HG03432 (cell line): ENCODE results near the gene ACVR2A.

Experiments used
- ATAC-seq: cut with Tn5 transposase; IDR thresholded peaks from one replicate; pipeline ENCODE4 v1.9.1; 2021; ENCODE audit warnings: mild to moderate bottlenecking, moderate library complexity; ENCODE audit not compliant: unreplicated experiment

Gene ACVR2A

DNA sequence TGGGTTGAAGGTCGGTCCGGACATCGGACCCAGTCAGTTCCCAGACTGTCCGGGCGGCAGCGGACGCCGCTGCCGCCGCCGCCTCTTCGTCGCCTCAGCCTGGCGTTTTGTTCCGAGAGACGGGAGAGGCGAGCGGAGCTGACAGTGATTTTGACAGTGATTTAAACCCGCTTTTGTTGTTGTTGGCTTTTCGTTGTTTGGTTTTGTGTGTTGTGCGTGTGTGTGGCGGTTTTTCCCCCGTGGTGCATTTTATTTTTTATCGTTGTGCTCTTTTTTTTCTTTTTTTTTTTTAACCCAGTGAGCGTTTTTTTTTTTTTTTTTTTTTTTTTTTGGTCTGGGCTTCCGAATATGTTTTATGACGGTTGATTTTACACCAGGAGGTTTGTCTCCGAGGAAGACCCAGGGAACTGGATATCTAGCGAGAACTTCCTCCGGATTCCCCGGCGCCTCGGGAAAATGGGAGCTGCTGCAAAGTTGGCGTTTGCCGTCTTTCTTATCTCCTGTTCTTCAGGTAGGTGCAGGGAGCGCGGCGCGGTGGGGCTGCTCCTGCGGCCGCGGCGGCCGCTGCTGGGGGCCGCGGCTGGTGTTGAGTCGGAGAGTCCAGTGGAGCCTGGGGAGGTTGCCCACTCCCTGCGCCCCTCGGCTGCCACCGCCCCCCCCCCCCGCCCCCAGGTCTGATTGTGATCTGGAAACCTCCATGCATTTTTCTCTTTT lies at the start of gene ACVR2A:
ACVR2A (plus strand) TSS at position 333 of the 714 bp plus-strand sequence; CDS start at position 457, 124 bp downstream.
- ATAC-seq, result peak; percentile 39

DNA sequence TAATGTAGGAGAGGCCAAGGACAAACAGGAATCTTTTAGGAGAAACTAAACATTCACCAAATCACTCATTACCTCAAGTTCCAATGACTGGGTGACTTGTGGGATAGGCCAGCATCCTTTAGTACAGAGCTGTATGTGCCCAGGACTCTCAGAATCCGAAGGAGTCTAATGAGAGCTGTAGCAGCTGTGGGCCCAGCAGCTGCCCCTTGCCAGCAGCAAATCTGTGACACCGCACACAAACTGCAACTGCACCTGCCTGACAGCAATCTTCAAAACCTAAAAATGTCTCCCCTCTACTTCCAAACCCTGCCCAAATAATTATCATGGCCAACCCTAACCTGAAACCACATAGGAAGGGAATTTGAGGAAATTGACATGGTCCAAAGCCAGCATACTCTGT lies 44.5 kb upstream of the ACVR2A start:
- ATAC-seq, result no peak

GRCh38 chr2:147806846-147807245 lies 38.0 kb upstream of the ACVR2A start:
- no peak for ATAC-seq

DNA sequence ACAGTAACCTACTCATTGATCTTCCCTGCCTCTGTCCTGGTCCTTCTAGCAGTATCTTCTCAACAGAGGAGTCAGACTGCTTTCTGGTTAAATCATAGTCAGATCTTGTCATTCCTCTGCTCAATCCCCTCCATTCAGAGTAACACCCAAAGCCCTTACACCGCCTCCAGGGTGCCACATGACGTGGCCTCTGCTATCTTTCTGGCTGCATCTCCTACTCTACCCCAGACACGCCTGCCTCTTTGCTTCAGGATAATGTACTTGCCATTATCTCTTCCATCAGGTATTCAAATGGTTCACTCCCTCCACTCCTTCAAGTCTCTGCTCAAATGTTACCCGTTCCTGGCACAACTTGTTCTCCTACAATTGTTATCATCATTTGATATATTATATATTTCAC lies 36.3 kb upstream of the ACVR2A start:
- no peak for ATAC-seq

DNA sequence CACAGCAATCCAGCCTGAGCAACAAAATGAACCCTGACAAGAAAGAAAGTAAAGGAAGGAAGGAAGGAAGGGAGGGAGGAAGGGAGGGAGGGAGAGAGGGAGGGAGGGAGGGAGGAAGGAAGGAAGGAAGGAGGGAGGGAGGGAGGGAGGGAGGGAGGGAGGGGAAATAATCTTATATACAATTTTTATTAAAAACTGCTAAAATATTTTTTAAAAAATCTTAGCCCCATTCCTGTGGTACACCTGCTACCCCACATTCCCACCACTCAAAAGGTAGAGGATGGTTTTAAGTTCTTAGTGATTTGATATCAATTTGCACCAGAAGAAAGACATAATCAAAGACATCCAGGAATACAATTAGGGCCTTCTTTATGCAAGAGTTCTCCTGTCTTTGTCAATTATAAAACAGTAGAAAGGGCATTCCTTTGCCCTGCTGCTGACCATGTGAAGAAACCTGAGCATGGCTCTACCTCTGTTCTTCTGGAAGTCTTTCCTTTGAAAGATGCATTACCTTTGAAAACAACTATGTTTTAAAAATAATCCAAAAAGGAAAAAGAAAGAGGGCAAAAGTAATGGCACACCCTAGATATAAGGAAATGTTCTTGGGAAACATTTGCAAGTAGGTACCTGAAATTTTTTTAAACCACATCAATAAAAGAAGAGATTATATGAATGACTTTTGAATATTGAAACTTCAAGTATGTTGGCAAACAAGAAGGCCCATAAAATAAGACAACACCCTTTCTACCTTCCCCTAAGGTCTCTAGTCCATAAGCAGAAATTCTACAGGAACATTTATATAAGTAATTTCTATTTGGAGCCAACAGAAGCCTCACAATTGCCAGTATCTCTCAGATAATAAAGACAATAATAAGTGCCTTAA lies 33.7 kb upstream of the ACVR2A start:
- ATAC-seq, result no peak

DNA sequence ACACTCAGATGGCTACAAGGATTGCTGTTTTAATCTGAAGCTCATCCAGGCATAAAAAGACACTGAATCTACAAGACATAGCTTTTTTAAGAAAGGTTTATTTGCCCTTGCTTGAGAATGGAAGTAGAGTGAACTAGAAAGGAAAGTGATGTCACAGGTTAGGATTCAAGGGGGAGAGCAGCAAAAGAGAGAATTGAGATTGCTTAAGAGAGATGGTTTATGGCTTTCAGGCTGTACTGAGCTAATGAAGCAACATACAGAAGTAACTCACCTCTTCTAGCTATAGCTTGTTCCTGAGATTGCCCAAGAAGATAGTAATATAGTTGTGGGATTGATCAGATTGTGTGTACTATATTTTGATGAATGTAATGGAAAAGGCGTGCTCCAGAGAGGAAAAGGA lies 26.1 kb upstream of the ACVR2A start:
- no peak for ATAC-seq

DNA sequence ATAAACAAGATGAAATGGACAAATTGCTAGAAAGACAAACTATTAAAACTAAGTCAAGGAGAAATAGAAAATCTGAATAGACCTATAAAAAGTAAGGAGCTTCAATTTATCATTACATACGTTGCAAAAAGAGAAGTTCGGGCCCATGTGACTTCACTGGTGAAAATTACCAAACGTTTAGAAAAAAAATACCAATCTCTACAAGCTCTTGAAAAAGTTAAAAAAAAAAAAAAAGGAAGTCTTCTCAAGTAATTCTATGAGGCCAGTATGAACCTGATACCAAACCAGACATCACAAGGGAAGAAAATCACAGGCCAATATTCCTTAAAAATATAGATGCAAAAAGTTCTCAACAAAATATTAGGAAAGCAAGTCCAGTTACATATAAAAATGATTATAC lies 20.2 kb upstream of the ACVR2A start:
- ATAC-seq, result no peak

DNA sequence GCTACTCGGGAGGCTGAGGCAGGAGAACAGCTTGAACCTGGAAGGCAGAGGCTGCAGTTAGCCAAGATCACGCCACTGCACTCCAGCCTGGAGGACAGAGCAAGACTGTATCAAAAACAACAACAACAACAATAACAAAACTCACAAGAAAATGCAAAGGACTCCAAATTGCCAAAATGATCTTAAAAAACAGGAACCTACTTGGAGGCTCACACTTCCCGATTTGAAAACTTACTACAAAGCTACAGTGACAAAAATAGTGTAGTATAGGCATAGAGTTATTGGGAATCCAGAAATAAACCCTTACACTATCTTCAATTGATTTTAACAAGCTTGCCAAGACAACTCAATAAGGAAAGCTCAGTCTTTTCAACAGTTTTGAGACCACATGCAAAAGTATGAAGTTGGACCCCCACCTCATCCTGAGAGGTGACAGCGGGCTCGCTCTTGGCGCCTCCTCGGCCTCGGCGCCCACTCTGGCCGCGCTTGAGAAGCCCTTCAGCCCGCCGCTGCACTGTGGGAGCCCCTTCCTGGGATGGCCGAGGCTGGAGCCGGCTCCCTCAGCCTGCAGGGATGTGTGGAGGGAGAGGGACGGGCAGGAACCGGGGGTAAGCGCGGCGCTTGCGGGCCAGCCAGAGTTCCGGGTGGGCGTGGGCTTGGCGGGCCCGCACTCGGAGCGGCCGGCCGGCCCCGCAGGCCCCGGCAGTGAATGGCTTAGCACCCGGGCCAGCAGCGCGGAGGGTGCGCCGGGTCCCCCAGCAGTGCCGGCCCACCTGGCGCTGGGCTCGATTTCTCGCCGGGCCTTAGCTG lies 18.3 kb upstream of the ACVR2A start:
- no peak for ATAC-seq

DNA sequence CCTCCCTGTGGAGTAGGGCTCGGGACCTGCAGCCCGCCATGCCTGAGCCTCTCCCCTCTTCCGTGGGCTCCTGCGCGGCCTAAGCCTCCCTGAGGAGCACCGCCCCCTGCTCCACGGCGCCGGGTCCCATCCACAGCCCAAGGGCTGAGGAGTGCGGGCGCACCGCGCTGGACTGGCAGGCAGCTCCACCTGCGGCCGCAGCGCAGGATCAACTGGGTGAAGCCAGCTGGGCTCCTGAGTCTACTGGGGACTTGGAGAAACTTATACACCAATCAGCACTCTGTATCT lies 17.8 kb upstream of the ACVR2A start:
- ATAC-seq, result no peak

DNA sequence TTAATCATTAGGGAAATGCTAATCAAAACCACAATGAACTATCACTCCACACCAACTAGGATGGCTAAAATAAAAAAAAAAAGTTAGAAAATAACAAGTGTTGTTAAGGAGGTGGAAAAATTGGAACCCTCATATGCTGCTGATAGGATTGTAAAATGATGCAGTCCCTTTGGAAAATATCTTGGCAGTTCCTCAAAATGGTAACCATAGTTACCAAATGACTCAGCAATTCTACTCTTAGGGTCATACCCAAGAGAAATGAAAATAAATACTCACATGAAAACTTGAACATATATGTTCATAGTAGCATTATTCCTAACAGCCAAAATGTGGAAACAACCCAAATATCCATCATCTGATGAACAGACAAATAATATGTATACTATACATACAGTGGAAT lies 15.7 kb upstream of the ACVR2A start:
- ATAC-seq, result no peak

DNA sequence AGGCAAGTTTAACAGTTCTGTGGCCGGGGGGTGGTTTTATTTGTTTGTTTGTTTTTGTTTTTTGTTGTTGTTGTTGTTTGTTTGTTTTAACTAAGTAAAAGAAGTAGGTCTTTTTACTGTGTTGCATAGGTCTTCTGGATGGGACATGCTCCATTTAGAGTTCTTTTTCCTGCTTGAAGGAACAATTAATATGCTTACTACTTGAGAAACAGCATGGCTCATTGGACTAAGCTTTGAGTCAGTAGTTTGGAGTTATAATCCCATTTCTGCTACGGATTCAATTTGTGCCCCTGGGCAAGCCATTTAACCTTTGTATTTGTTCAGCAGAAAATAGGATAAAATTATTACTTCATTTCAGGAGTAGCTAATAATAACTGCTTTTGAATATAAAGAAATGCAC lies 8.7 kb upstream of the ACVR2A start:
- no peak for ATAC-seq

GRCh38 chr2:147843391-147843863 lies 1.4 kb upstream of the ACVR2A start:
- ATAC-seq, result no peak

- peak; percentile 88 for ATAC-seq
Measured at GRCh38 chr2:147843864-147844696, 749 bp upstream of the ACVR2A start.

DNA sequence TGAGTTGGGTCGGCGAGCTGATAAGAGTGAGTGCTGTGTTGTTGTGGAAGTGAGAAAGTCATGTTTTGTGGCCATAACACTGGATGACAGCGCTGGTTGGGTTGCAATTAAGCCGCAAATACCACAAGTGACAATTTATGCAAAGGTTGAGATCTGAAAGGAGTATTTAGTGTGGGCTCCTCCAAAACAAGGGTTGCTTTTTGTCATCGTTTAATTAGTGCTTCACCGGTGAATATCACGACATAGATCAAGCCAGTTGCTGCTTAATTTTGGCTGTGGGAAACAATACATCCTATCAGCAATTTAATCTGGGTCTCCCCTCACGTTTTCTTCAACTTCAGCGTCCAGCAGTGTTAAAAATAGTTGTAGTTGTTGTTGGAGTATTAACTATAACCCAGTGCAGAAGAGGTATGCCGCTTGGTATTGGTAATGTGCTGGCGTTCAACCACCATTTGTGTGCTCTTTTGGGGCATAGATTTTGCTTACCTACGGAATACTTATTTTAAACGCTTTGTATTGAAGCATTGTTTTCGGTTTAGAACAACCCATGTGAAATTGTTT lies 662 bp downstream of the ACVR2A start:
- ATAC-seq, result peak; percentile 49

GRCh38 chr2:147846412-147847081 lies 1.7 kb downstream of the ACVR2A start:
- no peak for ATAC-seq

DNA sequence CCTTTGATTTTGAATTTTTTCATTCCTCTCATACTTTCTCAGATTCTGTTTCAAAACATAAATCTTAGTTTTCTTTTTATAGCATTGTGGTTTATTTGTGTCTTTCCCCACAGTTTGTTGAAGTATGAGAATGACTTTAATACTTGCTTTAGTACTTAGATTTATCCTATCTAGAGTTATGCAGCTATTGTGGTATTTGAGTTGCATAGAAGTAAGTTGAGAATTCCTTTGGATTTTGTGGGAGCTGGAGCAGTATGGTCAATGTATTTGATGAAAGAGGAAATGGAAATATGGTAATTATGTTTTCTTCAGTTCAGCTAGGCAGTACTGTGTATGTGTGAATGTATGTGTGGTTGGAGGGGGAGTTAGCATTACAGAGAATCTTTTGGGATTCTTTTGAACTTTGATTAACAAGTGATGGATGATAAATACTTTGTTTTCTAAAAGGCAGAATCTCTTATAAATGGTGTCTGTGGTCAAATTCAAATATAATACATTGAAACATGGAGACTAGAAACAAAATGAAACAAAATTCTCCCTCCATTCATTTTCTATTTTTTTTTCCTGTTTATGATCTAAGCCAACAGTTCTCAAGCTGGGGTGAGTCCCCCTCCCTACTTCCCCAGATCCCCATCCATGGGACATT lies 3.0 kb downstream of the ACVR2A start:
- ATAC-seq, result no peak

- ATAC-seq, result no peak
Measured at GRCh38 chr2:147850838-147851237, 6.0 kb downstream of the ACVR2A start.

GRCh38 chr2:147851244-147851930 lies 6.6 kb downstream of the ACVR2A start:
- ATAC-seq, result no peak
